NCI-H510A (cell line): ENCODE results near the gene BCL2L1.
"Not testable (repeated sequence)": the region's sequence is repeated elsewhere in the genome, so short reads cannot be mapped to it uniquely, and the experiment has no call there.

Experiments used
- DNase-seq: peaks from one replicate; lab custom pipeline; 2025; lab: John Stamatoyannopoulos, UW

BCL2L1 gene

GRCh38 chr20:31648104-31648503 is 74.6 kb downstream of the BCL2L1 start:
- not testable (repeated sequence) for DNase-seq

DNA sequence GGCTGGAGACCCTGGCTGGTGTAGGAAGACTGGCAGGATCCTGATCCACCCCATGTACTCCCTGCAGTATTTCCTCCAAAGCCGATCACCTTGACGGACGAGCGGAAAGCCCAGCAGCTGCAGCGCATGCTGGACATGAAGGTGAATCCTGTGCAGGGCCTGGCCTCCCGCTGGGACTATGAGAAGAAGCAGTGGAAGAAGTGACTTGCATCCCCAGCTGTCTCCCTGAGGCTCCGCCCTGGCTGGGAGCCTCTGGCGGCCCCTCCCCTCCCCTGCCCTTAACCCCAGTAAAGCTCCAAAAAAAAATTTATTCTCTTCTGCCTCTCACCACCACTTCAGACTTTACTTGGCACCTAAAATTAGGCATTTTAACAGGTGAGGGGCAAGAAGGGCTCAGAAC is 78.0 kb downstream of the BCL2L1 start:
- DNase-seq: peak; percentile 37

GRCh38 chr20:31643522-31643921 is 79.1 kb downstream of the BCL2L1 start:
- DNase-seq: no peak

DNA sequence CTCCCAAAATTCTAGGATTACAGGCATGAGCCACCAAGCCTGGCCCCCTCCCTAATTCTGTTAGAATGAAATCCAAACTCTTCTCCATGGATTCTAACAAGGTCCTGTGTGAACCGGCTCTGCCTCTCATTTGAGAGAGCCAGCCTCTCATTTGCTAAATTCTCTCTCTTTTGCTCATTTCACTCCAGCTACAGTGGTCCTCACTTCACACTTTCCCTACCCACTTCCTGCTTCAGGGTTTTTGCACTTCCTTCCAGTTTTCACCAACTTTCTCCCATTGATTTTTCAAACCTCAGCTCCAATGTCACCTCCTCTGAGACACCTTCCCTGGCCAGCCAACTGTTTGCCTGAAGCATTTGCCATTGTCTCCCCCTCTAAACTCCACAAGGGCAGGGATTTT is 79.8 kb downstream of the BCL2L1 start:
- DNase-seq: no peak

GRCh38 chr20:31641391-31641790 is 81.3 kb downstream of the BCL2L1 start:
- no peak for DNase-seq

- no peak for DNase-seq
Measured at GRCh38 chr20:31640259-31640658, 82.4 kb downstream of the BCL2L1 start.

DNA sequence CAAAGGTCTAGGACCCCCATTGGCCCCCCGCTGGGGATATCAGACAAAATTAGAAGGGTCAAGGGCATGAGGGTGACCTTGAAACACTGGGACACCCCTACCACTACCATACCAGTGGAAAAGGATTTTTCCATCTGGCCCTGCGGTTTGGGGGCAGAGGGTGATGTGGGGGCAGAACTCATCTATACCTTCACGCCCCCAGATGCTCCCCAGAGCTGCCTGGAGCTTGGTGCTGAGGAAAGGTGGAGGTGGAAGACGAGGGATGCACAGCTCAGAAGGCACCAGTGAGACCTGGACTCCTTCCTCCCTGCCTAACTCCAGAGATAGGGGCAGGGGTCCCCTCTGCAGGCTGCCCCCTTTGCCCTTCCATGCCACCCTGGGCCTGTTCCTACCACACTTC is 83.9 kb downstream of the BCL2L1 start:
- no peak for DNase-seq

DNA sequence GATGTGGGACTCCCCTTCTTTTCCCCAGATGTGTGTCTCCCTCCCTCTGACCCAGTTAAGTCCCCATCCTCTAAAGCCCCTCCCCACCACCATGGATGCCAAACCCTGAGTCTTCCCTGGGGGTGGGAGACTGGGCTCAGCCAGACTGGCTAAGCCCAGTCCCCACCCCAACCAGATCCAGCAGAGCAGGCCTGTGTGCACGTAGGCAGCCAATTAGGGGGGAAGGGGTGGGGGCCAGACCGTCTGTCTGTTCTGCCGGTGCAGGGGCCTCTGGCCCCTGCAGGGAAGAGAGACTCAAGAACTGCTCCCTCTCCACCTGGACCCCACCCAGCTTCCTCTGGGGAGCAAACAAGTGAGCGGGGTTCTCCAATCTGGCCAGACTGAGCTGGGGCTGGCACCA is 84.4 kb downstream of the BCL2L1 start:
- no peak for DNase-seq

GRCh38 chr20:31637660-31638059 is 85.0 kb downstream of the BCL2L1 start, which contains the start of gene COX4I2:
Gene COX4I2 (plus strand): TSS chr20:31637912. CDS start chr20:31639018, 1,106 bp downstream.
- no peak for DNase-seq

- no peak for DNase-seq
Measured at GRCh38 chr20:31633339-31633914, 89.2 kb downstream of the BCL2L1 start.

GRCh38 chr20:31632548-31633338 is 89.9 kb downstream of the BCL2L1 start:
- no peak for DNase-seq

DNA sequence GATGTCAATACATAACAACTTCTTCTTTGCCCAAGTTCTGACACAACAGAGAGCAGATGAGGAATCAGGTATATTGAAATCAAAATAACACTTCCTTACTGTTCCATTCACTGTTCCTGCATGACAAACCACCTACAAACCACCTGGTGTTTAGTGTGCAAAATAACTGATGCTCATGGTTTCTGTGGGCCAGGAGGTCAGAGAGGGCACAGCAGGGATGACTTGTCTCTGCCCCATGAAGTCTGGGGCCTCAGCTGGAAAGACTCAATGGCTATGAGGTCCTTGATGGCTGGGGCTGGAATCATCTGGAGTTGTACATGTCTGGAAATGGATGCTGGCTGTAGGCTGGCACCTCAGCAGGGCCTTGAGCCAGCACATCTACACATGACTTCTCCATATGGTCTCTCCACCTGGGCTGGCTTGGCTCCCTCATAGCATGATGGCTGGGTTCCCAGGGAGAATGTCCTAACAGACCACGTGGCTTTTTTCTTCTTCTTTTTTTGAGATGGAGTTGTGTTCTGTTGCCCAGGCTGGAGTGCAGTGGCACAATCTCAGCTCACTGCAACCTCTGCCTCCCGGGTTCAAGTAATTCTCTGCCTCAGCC is 92.4 kb downstream of the BCL2L1 start:
- DNase-seq: no peak

DNA sequence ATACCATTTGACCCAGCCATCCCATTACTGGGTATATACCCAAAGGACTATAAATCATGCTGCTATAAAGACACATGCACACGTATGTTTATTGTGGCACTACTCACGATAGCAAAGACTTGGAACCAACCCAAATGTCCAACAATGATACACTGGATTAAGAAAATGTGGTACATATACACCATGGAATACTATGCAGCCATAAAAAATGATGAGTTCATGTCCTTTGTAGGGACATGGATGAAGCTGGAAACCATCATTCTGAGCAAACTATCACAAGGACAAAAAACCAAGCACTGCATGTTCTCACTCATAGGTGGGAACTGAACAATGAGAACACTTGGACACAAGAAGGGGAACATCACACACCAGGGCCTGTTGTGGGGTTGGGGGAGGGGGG is 94.6 kb downstream of the BCL2L1 start:
- DNase-seq: not testable (repeated sequence)

- not testable (repeated sequence) for DNase-seq
Measured at GRCh38 chr20:31626534-31626933, 96.1 kb downstream of the BCL2L1 start.

GRCh38 chr20:31623123-31623505 is 99.6 kb downstream of the BCL2L1 start:
- DNase-seq: not testable (repeated sequence)

- DNase-seq: no peak
Measured at GRCh38 chr20:31620246-31620645, 102.4 kb downstream of the BCL2L1 start.

- DNase-seq: no peak
Measured at GRCh38 chr20:31617432-31618104, 105.1 kb downstream of the BCL2L1 start.

DNA sequence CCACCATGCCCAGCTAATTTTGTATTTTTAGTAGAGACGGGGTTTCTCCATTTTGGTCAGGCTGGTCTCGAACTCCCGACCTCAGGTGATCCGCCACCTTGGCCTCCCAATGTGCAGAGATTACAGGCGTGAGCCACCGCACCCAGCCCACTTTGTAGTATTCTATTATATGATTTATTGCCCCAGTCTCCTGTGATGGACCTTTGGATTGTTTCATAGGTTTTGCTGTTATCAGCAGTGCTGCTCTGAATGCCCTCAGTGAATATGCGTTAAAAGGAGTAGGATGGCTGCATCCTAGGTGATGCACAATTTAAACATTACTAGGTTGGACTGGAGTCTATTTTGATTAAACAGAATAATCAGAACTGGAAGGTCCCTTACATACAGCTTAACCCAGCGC is 107.3 kb downstream of the BCL2L1 start:
- DNase-seq: no peak
